HG02798 (cell line): ENCODE data around the gene IAH1.
A peak's percentile ranks its signal among the peaks of the same experiment; 100 is the strongest.

ENCODE experiments used
- ATAC-seq: cut with Tn5 transposase; IDR thresholded peaks from one replicate; pipeline ENCODE4 v1.9.1; 2021; ENCODE audit warnings: mild to moderate bottlenecking; ENCODE audit not compliant: unreplicated experiment, poor library complexity

Gene IAH1

GRCh38 chr2:9474361-9475057 is at the start of gene IAH1:
Gene IAH1 (plus strand): TSS chr2:9474551. CDS start chr2:9474567, 16 bp downstream.
- ATAC-seq, result peak; percentile 85

- no peak for ATAC-seq
Measured at GRCh38 chr2:9428965-9429577, 45.3 kb upstream of the IAH1 start.

- no peak for ATAC-seq
Measured at GRCh38 chr2:9430316-9431293, 43.7 kb upstream of the IAH1 start.

GRCh38 chr2:9434489-9434888 is 39.9 kb upstream of the IAH1 start:
- no peak for ATAC-seq

GRCh38 chr2:9439536-9439935 is 34.8 kb upstream of the IAH1 start:
- ATAC-seq, result no peak

GRCh38 chr2:9440058-9440727 is 34.2 kb upstream of the IAH1 start:
- ATAC-seq, result no peak

GRCh38 chr2:9441556-9441955 is 32.8 kb upstream of the IAH1 start:
- no peak for ATAC-seq

GRCh38 chr2:9443526-9443925 is 30.8 kb upstream of the IAH1 start:
- no peak for ATAC-seq

GRCh38 chr2:9445089-9445488 is 29.3 kb upstream of the IAH1 start:
- ATAC-seq, result no peak

GRCh38 chr2:9451231-9451630 is 23.1 kb upstream of the IAH1 start:
- ATAC-seq, result no peak

- no peak for ATAC-seq
Measured at GRCh38 chr2:9460441-9461017, 13.8 kb upstream of the IAH1 start.

- no peak for ATAC-seq
Measured at GRCh38 chr2:9461079-9461478, 13.3 kb upstream of the IAH1 start.

- no peak for ATAC-seq
Measured at GRCh38 chr2:9462313-9462712, 12.0 kb upstream of the IAH1 start.

- no peak for ATAC-seq
Measured at GRCh38 chr2:9462886-9463697, 11.3 kb upstream of the IAH1 start.

- no peak for ATAC-seq
Measured at GRCh38 chr2:9463698-9464034, 10.7 kb upstream of the IAH1 start.

- no peak for ATAC-seq
Measured at GRCh38 chr2:9465170-9465569, 9.2 kb upstream of the IAH1 start.

GRCh38 chr2:9466147-9466683 is 8.1 kb upstream of the IAH1 start:
- ATAC-seq, result no peak

- ATAC-seq, result no peak
Measured at GRCh38 chr2:9467687-9468086, 6.7 kb upstream of the IAH1 start.

GRCh38 chr2:9471206-9471605 is 3.1 kb upstream of the IAH1 start:
- ATAC-seq, result no peak
